OCI-LY7 (cell line): ENCODE results near the gene FREY1. TPM values are rescaled to one million over a fixed set of nuclear protein-coding genes. Genes with fewer than 3 reads are reported as not detected.

Experiments
- BruUV-seq: library from RNA; stranded (reverse); fragments of 400-500 nt; replicated peaks from 2 replicates; lab custom pipeline; 2021; lab: Mats Ljungman, UMichigan
- CTCF ChIA-PET: fragments of 300-600 bp; sonication (Branson Sonifier 250); formaldehyde crosslinking; loops from one replicate; lab custom pipeline; 2022; ENCODE audit warnings: antibody characterized with exemption; ENCODE audit not compliant: unreplicated experiment; lab: Charles Lee
- POLR2A ChIA-PET: fragments of 300-600 bp; sonication (Branson Sonifier 250); formaldehyde crosslinking; loops from one replicate; lab custom pipeline; 2022; ENCODE audit warnings: antibody characterized with exemption; lab: Charles Lee
- DNase-seq: peaks from one replicate; pipeline ENCODE4 v3.0.0-alpha.2; 2015; ENCODE audit warnings: low spot score
- H2AFZ ChIP-seq: fragments of 200-600 bp; sonication (generic), shearing (Covaris generic); 2 replicates; pipeline ENCODE4 v1.6.1; 2014; ENCODE audit warnings: mild to moderate bottlenecking, antibody characterized with exemption, low read length, moderate library complexity
- H3K27ac ChIP-seq: fragments of 200-600 bp; sonication (generic); 2 replicates; pipeline ENCODE4 v1.5.1; 2014; ENCODE audit warnings: mixed run types, low read depth, mild to moderate bottlenecking, moderate library complexity, low read length, inconsistent platforms; ENCODE audit not compliant: poor library complexity, severe bottlenecking
- H3K36me3 ChIP-seq: fragments of 200-600 bp; sonication (generic); 2 replicates; pipeline ENCODE4 v1.6.1; 2014; ENCODE audit warnings: mild to moderate bottlenecking, antibody characterized with exemption, low read length, moderate library complexity, mixed read lengths; ENCODE audit not compliant: insufficient read depth
- H3K4me1 ChIP-seq: fragments of 200-600 bp; sonication (generic); 2 replicates; pipeline ENCODE4 v1.5.1; 2014; ENCODE audit warnings: mild to moderate bottlenecking, low read length; ENCODE audit not compliant: insufficient read depth, poor library complexity, severe bottlenecking
- H3K4me2 ChIP-seq: fragments of 200-600 bp; sonication (generic); 2 replicates; pipeline ENCODE4 v1.6.1; 2014; ENCODE audit warnings: mild to moderate bottlenecking, low read length
- H3K4me3 ChIP-seq: fragments of 200-600 bp; sonication (generic); 2 replicates; pipeline ENCODE4 v1.5.1; 2014; ENCODE audit warnings: mild to moderate bottlenecking, low read depth, low read length; ENCODE audit not compliant: poor library complexity, severe bottlenecking
- H3K79me2 ChIP-seq: fragments of 200-600 bp; sonication (generic); 2 replicates; pipeline ENCODE4 v1.6.1; 2016; ENCODE audit warnings: low read depth, mild to moderate bottlenecking, low read length, moderate library complexity, mixed read lengths; ENCODE audit not compliant: insufficient read depth
- H3K9me2 ChIP-seq: fragments of 200-600 bp; sonication (generic); 2 replicates; pipeline ENCODE4 v1.6.1; 2016; ENCODE audit warnings: mild to moderate bottlenecking, low read length, mixed read lengths; ENCODE audit not compliant: insufficient read depth
- H3K9me3 ChIP-seq: fragments of 200-600 bp; sonication (generic); 2 replicates; pipeline ENCODE4 v1.6.1; 2014; ENCODE audit warnings: mild to moderate bottlenecking, mixed run types, low read length, mixed read lengths
- H4K20me1 ChIP-seq: fragments of 200-600 bp; sonication (generic); 2 replicates; pipeline ENCODE4 v1.6.1; 2014; ENCODE audit warnings: mild to moderate bottlenecking, antibody characterized with exemption, low read length, moderate library complexity, mixed read lengths; ENCODE audit not compliant: insufficient read depth
- CTCF ChIP-seq: fragments of 200-600 bp; sonication (generic); conservative IDR thresholded peaks from 2 replicates; pipeline ENCODE4 v1.5.1; 2014; ENCODE audit warnings: mild to moderate bottlenecking, antibody characterized with exemption, low read length, moderate library complexity, mixed read lengths
- EZH2phosphoT487 ChIP-seq: fragments of 200-600 bp; sonication (generic); IDR thresholded peaks from 2 replicates; pipeline ENCODE4 v1.6.1; 2018; ENCODE audit warnings: low read depth, borderline replicate concordance, mild to moderate bottlenecking, mixed run types, antibody characterized with exemption, low read length, moderate library complexity, mixed read lengths
- intact Hi-C: fragments of 100-400 bp; cut with micrococcal nuclease; formaldehyde crosslinking; loops from one replicate; pipeline ENCODE4 v1.10.0; 2022; ENCODE audit not compliant: unreplicated experiment
- total RNA-seq, 2 experiments: library from RNA; depleted of rRNA in 1 of 2; stranded (reverse); fragments of >200 nt in 1 of 2; shearing (Covaris generic) in 1 of 2; gene quantifications; 2 replicates each; pipeline ENCODE4 v1.2.3, GENCODE V29; 2014 to 2022

FREY1 gene
- total RNA-seq, 2 experiments from 2014 or later: 3.3 to 3.7 TPM

- Histone ChIP-seq H3K9me2 (no peaks in the 10 kb centered on the region), H3K9me3 (no peaks in the 10 kb centered on the region), H3K27ac (no peak overlapping the region), H3K4me2 (no peak overlapping the region), H4K20me1 (no peaks in the 10 kb centered on the region), H3K79me2 (no peaks in the 10 kb centered on the region), H3K36me3 (no peaks in the 10 kb centered on the region), H3K4me1 (peaks cover 45% of the 10 kb centered on the region), H3K4me3 (no peak overlapping the region), H2AFZ (no peak overlapping the region)
- no peak for DNase-seq
- ChIA-PET CTCF (no interaction called here), POLR2A (interaction anchor here (1.3 kb wide), 1 partner anchor 11 kb away, joined by 3 read pairs; no protein-coding TSS in a partner anchor)
- no TSS peak for BruUV-seq
- intact Hi-C loops: no loop called here
- TF ChIP-seq EZH2phosphoT487 (no peak), CTCF (no peak)
Observed at GRCh38 chr11:45924927-45925326, 17.9 kb upstream of the FREY1 start.

DNA sequence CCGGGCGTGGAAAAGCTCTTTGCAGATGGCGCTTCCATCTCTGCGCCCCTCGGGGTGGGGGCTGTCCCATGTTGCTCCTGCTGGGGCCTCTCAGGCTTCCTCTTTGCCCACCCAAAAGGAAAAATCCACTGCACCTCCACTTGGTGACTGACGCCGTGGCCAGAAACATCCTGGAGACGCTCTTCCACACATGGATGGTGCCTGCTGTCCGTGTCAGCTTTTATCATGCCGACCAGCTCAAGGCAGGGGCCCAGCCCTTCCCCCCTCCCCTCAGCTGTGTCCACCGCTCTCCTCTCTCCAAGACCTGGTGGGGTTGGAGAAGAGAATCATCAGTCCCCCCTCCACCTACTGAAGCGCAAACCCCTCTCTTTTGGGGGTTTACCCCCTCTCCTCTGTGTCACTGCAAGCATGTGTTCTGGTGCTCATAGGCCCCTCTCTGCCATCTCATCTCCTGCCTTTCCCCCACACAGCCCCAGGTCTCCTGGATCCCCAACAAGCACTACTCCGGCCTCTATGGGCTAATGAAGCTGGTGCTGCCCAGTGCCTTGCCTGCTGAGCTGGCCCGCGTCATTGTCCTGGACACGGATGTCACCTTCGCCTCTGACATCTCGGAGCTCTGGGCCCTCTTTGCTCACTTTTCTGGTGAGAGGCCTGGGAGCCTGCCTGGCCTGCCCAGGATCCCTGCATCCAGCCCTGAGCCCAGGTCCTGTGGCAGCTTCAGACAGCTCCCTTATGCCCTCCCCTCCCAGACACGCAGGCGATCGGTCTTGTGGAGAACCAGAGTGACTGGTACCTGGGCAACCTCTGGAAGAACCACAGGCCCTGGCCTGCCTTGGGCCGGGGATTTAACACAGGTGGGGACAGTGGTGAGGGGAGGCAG is 17.2 kb upstream of the FREY1 start:
- no TSS peak for BruUV-seq
- Histone ChIP-seq H3K4me1 (peaks cover 45% of the 10 kb centered on the region), H3K79me2 (no peaks in the 10 kb centered on the region), H3K9me3 (no peaks in the 10 kb centered on the region), H3K4me3 (no peak overlapping the region), H2AFZ (no peak overlapping the region), H3K36me3 (no peaks in the 10 kb centered on the region), H3K4me2 (no peak overlapping the region), H3K9me2 (no peaks in the 10 kb centered on the region), H4K20me1 (no peaks in the 10 kb centered on the region), H3K27ac (no peak overlapping the region)
- intact Hi-C loops: no loop called here
- ChIA-PET CTCF (no interaction called here), POLR2A (no interaction called here)
- DNase-seq: no peak
- no peak for TF ChIP-seq CTCF
- no peak for TF ChIP-seq EZH2phosphoT487
